CD14-positive monocyte (primary cell): ENCODE data around the gene MT3. TPM values are rescaled to one million over a fixed set of nuclear protein-coding genes. Genes with fewer than 3 reads are reported as not detected.

Experiments
- DNase-seq, 3 donors: peaks; one replicate each; pipeline ENCODE4 v3.0.0-alpha.2; 2011 to 2022
- H2AFZ ChIP-seq: 2 replicates; pipeline ENCODE4 v1.6.0; 2012; ENCODE audit warnings: mild to moderate bottlenecking, low read depth, low read length, inconsistent platforms; ENCODE audit not compliant: insufficient read depth, poor library complexity, severe bottlenecking
- H3K27ac ChIP-seq, 2 donors: 1 replicate in 1 of 2; 2 replicates in 1 of 2; pipeline ENCODE4 v1.5.1; 2012 to 2013; ENCODE audit warnings: low read length in 2 of 2, control low read depth in 1 of 2, inconsistent platforms in 1 of 2, low read depth in 1 of 2, mild to moderate bottlenecking in 1 of 2
- H3K27me3 ChIP-seq, 2 donors: one replicate each; pipeline versions ENCODE4 v1.6.0 to v1.6.1; 2011 to 2013; ENCODE audit warnings: low read length in 2 of 2; ENCODE audit not compliant: control insufficient read depth in 2 of 2, insufficient read depth in 2 of 2
- H3K36me3 ChIP-seq, 2 donors: replicated peaks in 1 of 2; 1 replicate in 1 of 2; 2 replicates in 1 of 2; pipeline versions ENCODE4 v1.5.1 to v1.6.1; 2012 to 2013; ENCODE audit warnings: low read length in 2 of 2, control low read depth in 1 of 2, inconsistent platforms in 1 of 2, mild to moderate bottlenecking in 1 of 2; ENCODE audit not compliant: insufficient read depth in 2 of 2, control insufficient read depth in 1 of 2
- H3K4me1 ChIP-seq, 2 donors: 1 replicate in 1 of 2; 2 replicates in 1 of 2; pipeline versions ENCODE4 v1.5.1 to v1.6.1; 2012 to 2013; ENCODE audit warnings: low read length in 2 of 2, control low read depth in 1 of 2, inconsistent platforms in 1 of 2, mild to moderate bottlenecking in 1 of 2, moderate library complexity in 1 of 2; ENCODE audit not compliant: insufficient read depth in 2 of 2, control insufficient read depth in 1 of 2
- H3K4me2 ChIP-seq: replicated peaks from 2 replicates; pipeline ENCODE3; 2012; ENCODE audit warnings: low read length, moderate library complexity, mild to moderate bottlenecking; ENCODE audit not compliant: poor library complexity, severe bottlenecking; ENCODE audit errors: extremely low read depth
- H3K4me3 ChIP-seq, 3 experiments: fragments of 200-600 bp in 1 of 3; sonication (generic) in 1 of 3; replicated peaks in 1 of 3; 1 replicate in 2 of 3; 2 replicates in 1 of 3; pipeline ENCODE4 v1.5.1; 2011 to 2013; ENCODE audit warnings: low read length in 3 of 3, mild to moderate bottlenecking in 3 of 3, control low read depth in 2 of 3, low read depth in 2 of 3, inconsistent platforms in 1 of 3, moderate library complexity in 1 of 3
- H3K79me2 ChIP-seq: 2 replicates; pipeline ENCODE4 v1.6.0; 2012; ENCODE audit warnings: mild to moderate bottlenecking, control low read depth, inconsistent platforms, low read length, moderate library complexity; ENCODE audit not compliant: insufficient read depth
- H3K9ac ChIP-seq: 2 replicates; pipeline ENCODE4 v1.6.0; 2017; ENCODE audit warnings: low read length, mild to moderate bottlenecking; ENCODE audit not compliant: insufficient read depth, poor library complexity, severe bottlenecking
- H3K9me3 ChIP-seq, 2 donors: replicated peaks in 1 of 2; 1 replicate in 1 of 2; 2 replicates in 1 of 2; pipeline versions ENCODE4 v1.5.1 to v1.6.1; 2012 to 2013; ENCODE audit warnings: low read length in 2 of 2, control low read depth in 1 of 2; ENCODE audit not compliant: control insufficient read depth in 1 of 2, insufficient read depth in 1 of 2
- H4K20me1 ChIP-seq: 2 replicates; pipeline ENCODE4 v1.6.0; 2012; ENCODE audit warnings: mild to moderate bottlenecking, low read length, control low read depth, moderate library complexity; ENCODE audit not compliant: insufficient read depth
- H3K27ac Mint-ChIP-seq, 7 donors: one replicate each; pipeline ENCODE4 v1.8.0; 2020; ENCODE audit warnings: mild to moderate bottlenecking in 7 of 7, mixed read lengths in 7 of 7, moderate library complexity in 6 of 7, inconsistent platforms in 2 of 7
- H3K27me3 Mint-ChIP-seq, 3 donors: one replicate each; pipeline ENCODE4 v1.8.0; 2021 to 2022; ENCODE audit warnings: low read depth in 3 of 3, mild to moderate bottlenecking in 3 of 3, mixed read lengths in 3 of 3, moderate library complexity in 3 of 3, inconsistent platforms in 1 of 3
- H3K36me3 Mint-ChIP-seq, 2 donors: one replicate each; pipeline ENCODE4 v1.8.0; 2020; ENCODE audit warnings: mixed read lengths in 2 of 2, inconsistent platforms in 1 of 2, mild to moderate bottlenecking in 1 of 2
- H3K4me1 Mint-ChIP-seq: one replicate; pipeline ENCODE4 v1.8.0; 2020; ENCODE audit warnings: mild to moderate bottlenecking, mixed read lengths
- H3K4me3 Mint-ChIP-seq, 2 donors: one replicate each; pipeline ENCODE4 v1.8.0; 2020; ENCODE audit warnings: mild to moderate bottlenecking in 2 of 2, mixed read lengths in 2 of 2, moderate library complexity in 1 of 2
- H3K9me3 Mint-ChIP-seq, 7 donors: one replicate each; pipeline ENCODE4 v1.8.0; 2020 to 2022; ENCODE audit warnings: mixed read lengths in 7 of 7, mild to moderate bottlenecking in 6 of 7, moderate library complexity in 6 of 7, inconsistent platforms in 2 of 7
- CTCF ChIP-seq: fragments of 200-600 bp; IDR thresholded peaks from one replicate; pipeline ENCODE4 v1.8.0; 2022; ENCODE audit warnings: antibody characterized with exemption, mild to moderate bottlenecking
- WGBS: methylation state at CpG from one replicate; pipeline ENCODE4 v1.1.5; 2013; ENCODE audit warnings: missing lambda C conversion rate; ENCODE audit not compliant: insufficient coverage; 5-methylcytosine and 5-hydroxymethylcytosine counted together
- intact Hi-C, 2 donors: fragments of 100-400 bp; cut with micrococcal nuclease; formaldehyde crosslinking; loops; one replicate each; pipeline versions ENCODE4 v1.15.0 to v1.15.1; 2023
- polyA plus RNA-seq, 3 donors: library from polyadenylated mRNA; depleted of rRNA in 1 of 3; unstranded in 2 of 3; stranded (reverse) in 1 of 3; fragments of 300-500 nt in 2 of 3; fragments of >200 nt in 1 of 3; fragmentation: Illumina TruSeq in 2 of 3; gene quantifications; 1 replicate in 2 of 3; 2 replicates in 1 of 3; pipeline ENCODE4 v1.2.3, GENCODE V29; 2012 to 2021

MT3 gene
- polyA plus RNA-seq, 3 donors: not detected

GRCh38 chr16:56588781-56589140, 567 bp upstream of the MT3 start:
- Histone ChIP-seq H3K4me1 (peaks cover 6 to 16% of the 10 kb centered on the region in 2 donors), H3K27me3 (peaks cover 12 to 40% of the 10 kb centered on the region in 2 donors), H3K27ac (no peak overlapping the region), H2AFZ (no peak overlapping the region), H3K4me3 (no peak overlapping the region), H3K9me3 (peaks cover 0 to 16% of the 10 kb centered on the region in 2 donors), H3K79me2 (no peaks in the 10 kb centered on the region), H3K36me3 (no peaks in the 10 kb centered on the region), H3K4me2 (peak overlapping the region; percentile 2), H4K20me1 (no peaks in the 10 kb centered on the region), H3K9ac (no peak overlapping the region)
- Mint-ChIP-seq H3K27me3 (peaks cover 37 to 55% (median 47%) of the 10 kb centered on the region in 3 donors), H3K9me3 (peaks cover 0 to 9% (median 5%) of the 10 kb centered on the region in 7 donors), H3K27ac (peak overlapping the region in 1 of 7 donors; percentile 66), H3K4me1 (peaks cover 18% of the 10 kb centered on the region), H3K4me3 (peak overlapping the region in 1 of 2 donors; percentile 89), H3K36me3 (peaks cover 0 to 5% of the 10 kb centered on the region in 2 donors)
- WGBS: 32% methylated on average over 8 of the region's 9 CpGs
- no peak for TF ChIP-seq CTCF
- intact Hi-C loops: no loop called here
- no peak for DNase-seq

- Histone ChIP-seq H3K4me2 (no peak overlapping the region), H3K4me1 (peaks cover 6 to 16% of the 10 kb centered on the region in 2 donors), H3K9me3 (peaks cover 0 to 16% of the 10 kb centered on the region in 2 donors), H2AFZ (peak overlapping the region; percentile 7), H3K79me2 (no peaks in the 10 kb centered on the region), H3K4me3 (no peak overlapping the region), H3K27me3 (peaks cover 12 to 34% of the 10 kb centered on the region in 2 donors), H3K27ac (no peak overlapping the region), H4K20me1 (no peaks in the 10 kb centered on the region), H3K9ac (no peak overlapping the region), H3K36me3 (no peaks in the 10 kb centered on the region)
- WGBS: 60% methylated on average over 1 of the region's 4 CpGs
- TF ChIP-seq CTCF: no peak
- H3K9me3 Mint-ChIP-seq: peaks cover 0 to 11% (median 5%) of the 10 kb centered on the region in 7 donors
- peaks cover 0 to 5% of the 10 kb centered on the region in 2 donors for H3K36me3 Mint-ChIP-seq
- peaks cover 18% of the 10 kb centered on the region for H3K4me1 Mint-ChIP-seq
- H3K27me3 Mint-ChIP-seq: peaks cover 36 to 44% (median 43%) of the 10 kb centered on the region in 3 donors
- intact Hi-C loops: no loop called here
- no peak overlapping the region for H3K4me3 Mint-ChIP-seq
- H3K27ac Mint-ChIP-seq: peak overlapping the region in 3 of 7 donors; percentile 2 to 53 (median 20)
- peak; percentile 27 to 35 (median 30) for DNase-seq
Measured at GRCh38 chr16:56591377-56592060, 2.2 kb downstream of the MT3 start.
